Measurements from ENCODE around the gene FAM131B.

DNA sequence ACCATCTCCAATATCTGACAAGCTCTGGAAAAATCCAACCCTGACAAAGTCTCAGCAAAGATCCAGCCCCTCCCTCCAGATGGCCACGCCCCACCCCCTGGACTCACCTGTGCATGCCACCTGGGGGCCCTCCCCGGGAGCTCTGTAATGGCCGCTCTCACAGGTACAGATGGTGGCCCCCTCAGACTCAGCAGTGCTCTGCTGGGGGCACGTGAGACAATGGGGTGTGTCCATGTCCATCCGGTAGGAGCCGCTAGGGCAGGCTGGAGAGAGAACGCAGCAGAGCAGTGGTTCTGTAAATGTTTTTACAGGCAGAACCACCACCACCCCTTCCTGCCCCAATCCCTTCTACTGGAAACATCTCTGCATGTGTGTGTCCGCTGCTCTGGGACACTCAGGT is 36.6 kb upstream of the FAM131B start:
- TF ChIP-seq, protein P1, sequence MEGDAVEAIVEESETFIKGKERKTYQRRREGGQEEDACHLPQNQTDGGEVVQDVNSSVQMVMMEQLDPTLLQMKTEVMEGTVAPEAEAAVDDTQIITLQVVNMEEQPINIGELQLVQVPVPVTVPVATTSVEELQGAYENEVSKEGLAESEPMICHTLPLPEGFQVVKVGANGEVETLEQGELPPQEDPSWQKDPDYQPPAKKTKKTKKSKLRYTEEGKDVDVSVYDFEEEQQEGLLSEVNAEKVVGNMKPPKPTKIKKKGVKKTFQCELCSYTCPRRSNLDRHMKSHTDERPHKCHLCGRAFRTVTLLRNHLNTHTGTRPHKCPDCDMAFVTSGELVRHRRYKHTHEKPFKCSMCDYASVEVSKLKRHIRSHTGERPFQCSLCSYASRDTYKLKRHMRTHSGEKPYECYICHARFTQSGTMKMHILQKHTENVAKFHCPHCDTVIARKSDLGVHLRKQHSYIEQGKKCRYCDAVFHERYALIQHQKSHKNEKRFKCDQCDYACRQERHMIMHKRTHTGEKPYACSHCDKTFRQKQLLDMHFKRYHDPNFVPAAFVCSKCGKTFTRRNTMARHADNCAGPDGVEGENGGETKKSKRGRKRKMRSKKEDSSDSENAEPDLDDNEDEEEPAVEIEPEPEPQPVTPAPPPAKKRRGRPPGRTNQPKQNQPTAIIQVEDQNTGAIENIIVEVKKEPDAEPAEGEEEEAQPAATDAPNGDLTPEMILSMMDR (IDR thresholded peaks at IDR 0.05; ENCODE audit: insufficient read depth, low read length) = no peak
- TF ChIP-seq, protein P2, sequence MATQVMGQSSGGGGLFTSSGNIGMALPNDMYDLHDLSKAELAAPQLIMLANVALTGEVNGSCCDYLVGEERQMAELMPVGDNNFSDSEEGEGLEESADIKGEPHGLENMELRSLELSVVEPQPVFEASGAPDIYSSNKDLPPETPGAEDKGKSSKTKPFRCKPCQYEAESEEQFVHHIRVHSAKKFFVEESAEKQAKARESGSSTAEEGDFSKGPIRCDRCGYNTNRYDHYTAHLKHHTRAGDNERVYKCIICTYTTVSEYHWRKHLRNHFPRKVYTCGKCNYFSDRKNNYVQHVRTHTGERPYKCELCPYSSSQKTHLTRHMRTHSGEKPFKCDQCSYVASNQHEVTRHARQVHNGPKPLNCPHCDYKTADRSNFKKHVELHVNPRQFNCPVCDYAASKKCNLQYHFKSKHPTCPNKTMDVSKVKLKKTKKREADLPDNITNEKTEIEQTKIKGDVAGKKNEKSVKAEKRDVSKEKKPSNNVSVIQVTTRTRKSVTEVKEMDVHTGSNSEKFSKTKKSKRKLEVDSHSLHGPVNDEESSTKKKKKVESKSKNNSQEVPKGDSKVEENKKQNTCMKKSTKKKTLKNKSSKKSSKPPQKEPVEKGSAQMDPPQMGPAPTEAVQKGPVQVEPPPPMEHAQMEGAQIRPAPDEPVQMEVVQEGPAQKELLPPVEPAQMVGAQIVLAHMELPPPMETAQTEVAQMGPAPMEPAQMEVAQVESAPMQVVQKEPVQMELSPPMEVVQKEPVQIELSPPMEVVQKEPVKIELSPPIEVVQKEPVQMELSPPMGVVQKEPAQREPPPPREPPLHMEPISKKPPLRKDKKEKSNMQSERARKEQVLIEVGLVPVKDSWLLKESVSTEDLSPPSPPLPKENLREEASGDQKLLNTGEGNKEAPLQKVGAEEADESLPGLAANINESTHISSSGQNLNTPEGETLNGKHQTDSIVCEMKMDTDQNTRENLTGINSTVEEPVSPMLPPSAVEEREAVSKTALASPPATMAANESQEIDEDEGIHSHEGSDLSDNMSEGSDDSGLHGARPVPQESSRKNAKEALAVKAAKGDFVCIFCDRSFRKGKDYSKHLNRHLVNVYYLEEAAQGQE (IDR thresholded peaks at IDR 0.05; ENCODE audit: insufficient replicate concordance, low read depth) = no peak
- no peak for TF ChIP-seq POLR2AphosphoS5 (IDR thresholded peaks at IDR 0.05; ENCODE audit: low read depth)
- TF ChIP-seq SPI1 (IDR thresholded peaks at IDR 0.05; ENCODE audit: borderline replicate concordance, low read depth) = no peak
- TF ChIP-seq GABPA (IDR thresholded peaks at IDR 0.05; ENCODE audit: low read depth) = no peak
